ENCODE measurements around the gene RPL12.

RPL12 gene

DNA sequence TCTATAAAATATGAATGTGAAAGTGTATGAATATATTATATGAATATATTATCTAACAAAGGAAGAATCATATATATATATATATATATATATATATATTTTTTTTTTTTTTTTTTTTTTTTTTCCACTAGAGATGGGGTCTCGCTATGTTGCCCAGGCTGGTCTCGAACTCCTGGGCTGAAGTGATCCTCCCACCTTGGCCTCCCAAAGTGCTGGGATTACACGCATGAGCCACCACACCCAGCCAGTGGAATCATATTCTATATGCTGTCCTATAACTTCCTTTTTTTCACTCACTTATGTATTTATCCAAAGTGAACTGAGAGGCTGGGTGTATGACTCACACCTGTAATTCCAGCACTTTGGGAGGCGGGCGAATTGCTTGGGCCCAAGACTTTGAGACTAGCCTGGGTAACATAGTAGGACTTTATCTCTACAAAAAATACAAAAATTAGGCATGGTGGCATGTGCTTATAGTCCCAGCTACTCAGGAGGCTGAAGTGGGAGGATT is 15.3 kb upstream of the RPL12 start:
- DNase-seq: peak; percentile 40

DNA sequence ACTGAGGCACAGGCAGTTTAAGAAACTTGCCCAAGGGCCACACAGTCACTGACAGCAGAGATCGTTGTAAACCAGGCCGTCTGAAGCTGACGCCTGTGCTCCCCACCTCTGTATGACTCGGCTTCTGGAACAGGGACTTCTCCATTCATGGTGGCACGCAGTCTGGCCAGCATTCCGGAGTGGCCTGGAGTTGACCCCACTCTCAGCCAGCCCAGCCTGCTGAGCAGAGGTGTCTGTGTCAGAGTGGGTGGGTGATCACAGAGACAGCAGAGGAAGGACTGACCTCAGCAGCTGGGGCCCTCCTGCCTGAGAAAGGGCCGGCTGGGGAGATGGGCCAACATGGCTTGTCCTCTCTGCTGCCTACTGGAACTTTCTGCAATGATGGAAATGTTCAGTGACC is 12.7 kb upstream of the RPL12 start:
- DNase-seq: peak; percentile 54

DNA sequence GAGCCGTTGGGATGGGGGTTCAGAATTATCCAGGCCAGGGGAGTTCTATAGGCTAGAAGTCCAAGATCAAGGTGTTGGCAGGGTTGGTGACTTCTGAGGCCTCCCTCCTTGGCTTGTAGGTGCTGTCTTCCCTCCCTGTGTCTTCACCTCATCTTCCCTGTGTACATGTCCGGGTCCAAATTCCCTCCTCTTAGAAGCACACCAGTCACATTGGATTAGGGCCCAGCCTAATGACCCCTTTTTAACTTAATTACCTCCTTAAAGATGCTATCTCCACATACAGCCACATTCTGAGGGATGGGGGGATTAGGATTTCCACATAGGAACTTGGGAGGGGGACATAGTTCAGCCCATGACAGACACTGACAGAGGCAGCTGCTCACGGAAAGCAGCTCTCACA is 12.2 kb upstream of the RPL12 start:
- DNase-seq: no peak

DNA sequence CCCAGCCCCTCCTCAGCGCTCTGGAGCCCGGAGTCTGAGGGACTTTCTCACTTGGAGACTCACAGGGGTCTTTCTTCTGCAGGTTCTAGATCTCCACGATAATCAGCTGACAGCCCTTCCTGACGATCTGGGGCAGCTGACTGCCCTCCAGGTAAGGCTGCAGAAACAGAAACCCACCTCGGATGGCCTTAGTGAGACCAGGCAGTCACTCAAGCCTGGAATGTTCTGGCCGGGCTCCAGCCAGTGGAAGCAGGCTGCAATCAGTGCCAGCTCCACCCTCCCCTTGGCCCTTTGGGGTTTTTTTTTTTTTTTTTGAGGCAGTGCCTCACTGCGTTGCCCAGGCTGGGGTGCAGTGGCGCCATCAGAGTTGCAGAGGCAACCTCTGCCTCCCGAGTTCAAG is 7.7 kb upstream of the RPL12 start:
- no peak for DNase-seq

DNA sequence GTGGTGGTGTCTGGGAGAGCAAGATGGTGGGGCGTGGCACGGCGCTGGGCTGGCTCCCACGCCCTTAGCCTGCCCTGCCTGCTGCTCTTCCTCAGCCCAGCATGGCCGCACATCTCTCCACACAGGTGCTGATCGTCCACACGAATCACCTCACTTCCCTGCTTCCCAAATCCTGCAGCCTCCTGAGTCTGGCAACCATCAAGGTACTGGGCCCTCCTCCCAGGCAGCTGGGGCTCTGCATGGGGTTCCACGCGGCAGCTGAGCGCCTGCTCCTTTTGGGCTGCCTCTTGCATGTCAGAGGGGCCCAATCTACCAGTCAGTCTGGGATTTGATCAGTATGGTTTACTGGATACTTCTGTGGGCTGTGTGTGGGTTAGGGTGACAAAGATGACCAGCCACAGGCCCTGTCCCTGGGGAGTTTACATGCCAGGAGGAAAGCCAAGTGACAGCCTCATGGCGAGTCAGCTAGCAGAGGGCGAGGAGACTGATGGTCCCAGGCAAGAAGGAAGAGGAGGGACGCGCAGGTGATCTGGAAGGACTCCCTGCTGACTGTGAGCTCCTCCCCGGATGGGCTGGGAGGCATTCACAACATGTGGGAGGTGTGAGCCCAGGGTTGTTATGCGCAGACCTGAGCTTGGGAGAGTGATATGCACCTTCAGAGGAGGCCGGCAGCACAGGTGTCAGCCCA is 6.1 kb upstream of the RPL12 start:
- DNase-seq: no peak

DNA sequence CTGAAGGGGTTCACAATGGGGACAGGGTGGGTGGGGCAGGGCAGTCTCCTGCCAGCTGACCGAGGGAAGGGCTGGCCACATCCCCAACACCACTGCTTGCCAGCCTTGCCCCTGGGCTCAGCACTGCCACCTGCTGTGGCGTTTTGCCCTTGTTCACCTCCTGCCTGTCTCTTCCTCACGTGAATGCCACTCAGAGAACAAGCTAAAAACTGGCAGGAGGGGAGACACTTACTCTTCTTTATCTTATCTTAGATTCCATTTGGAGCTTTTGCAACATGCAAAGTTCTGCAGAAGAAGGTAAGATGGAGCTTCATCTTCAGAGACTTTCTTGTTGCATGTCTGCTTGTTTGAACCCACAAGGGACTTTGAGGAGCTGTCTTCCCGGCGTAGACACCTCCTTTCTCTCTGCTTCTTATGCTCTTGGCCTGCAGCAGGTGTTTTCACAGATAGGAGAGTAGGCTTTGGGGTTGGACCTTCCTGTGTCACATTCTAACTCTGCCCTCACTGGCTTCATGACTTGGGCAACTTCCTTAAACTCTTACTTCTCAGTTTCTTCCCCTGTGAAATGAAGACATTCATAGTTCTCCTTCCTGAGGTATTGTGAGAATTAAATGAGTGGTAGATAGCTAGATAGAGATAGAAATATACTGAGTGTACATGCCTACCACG is 4.3 kb upstream of the RPL12 start:
- peak; percentile 81 for DNase-seq

DNA sequence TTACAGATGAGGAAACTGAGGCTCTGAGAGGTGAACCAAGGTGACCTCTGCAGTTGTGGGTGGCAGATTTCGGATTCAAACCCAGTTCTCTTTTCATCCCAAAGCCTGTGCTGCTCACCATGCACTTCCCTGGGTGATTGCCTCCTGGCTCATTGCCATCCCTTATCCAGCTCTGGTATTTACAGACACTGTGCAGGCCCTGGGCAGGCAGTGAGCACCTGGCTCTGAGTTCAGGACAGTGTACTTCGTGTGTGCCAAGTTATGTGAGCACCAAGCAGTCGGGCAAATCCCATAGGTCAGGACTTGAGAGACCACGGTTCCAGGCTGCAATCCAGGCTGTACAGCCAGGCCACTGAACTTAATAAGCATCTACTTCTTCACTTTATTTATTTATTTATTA is 1.5 kb upstream of the RPL12 start:
- no peak for DNase-seq

DNA sequence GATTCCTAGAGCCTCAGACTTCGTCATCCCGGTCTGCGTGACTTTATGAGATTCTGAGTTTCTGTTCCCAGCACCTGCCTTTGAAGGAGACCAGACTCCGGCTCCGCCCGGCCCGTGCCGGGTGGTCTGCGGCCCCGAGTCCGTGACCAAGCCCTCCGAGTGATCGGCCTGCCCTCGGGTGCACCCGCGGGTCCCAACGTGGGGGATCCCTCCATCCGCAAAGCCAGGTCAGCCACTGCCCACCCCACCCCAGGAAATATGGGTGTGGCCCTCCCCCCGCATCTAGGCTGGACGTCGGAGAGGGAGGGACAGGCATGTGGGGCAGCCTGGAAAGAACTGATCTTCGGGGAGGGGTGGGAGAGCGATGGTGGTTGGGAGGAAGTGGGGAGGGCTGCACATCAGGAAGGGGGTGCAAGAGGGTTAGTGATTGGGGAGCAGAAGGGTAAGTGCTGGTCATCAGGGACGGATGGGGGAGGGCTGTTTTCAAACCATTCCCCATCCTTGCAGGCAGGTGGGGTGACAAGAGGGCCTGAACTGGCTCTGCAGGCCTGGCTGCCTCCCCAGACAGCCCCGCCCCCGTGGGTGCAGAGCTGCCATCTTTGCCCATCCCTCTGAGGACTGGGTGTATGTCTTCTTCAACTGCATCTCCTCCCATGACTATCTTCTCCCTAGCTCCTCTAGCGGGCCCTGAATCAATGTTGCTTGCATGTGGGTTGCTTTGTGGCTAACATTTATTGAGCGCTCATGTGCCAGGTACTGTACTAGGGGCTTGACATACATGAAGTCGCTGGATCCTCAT is 851 bp upstream of the RPL12 start:
- DNase-seq: peak; percentile 60

GRCh38 chr9:127451608-127451857 is 327 bp upstream of the RPL12 start:
- no peak for DNase-seq

GRCh38 chr9:127450243-127450760 is 904 bp downstream of the RPL12 start:
- DNase-seq: peak; percentile 27

DNA sequence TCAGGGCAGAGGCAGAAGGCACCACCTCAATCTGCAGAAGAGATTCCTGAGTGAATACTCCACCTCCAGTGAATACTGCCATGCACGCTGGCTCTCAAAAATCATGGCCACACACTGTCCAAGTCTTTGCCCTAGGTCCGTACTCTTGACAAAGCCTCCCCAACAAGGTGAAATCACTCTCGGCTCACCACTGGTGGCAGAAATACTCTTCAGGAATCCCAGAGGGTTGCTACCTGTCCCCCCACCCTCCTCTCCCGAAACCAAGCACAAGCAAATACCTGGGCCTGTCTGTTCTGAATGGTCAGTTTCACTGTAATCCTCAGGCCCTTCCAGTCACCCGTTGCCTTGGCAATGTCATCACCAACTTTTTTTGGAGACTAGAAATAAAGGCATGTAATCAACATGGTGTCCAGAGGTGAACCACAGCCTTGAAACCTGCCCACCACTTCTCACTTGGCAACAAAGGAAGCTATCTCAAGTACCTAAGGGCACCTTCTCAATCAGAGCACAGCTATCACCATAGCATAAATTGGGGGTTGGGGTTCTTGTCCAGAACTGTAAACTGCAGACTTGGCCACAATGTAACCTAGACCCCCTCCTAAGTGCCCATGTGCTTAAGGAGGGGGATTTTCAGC is 1.8 kb downstream of the RPL12 start:
- no peak for DNase-seq

GRCh38 chr9:127448112-127448805 is 2.9 kb downstream of the RPL12 start:
- DNase-seq: no peak

DNA sequence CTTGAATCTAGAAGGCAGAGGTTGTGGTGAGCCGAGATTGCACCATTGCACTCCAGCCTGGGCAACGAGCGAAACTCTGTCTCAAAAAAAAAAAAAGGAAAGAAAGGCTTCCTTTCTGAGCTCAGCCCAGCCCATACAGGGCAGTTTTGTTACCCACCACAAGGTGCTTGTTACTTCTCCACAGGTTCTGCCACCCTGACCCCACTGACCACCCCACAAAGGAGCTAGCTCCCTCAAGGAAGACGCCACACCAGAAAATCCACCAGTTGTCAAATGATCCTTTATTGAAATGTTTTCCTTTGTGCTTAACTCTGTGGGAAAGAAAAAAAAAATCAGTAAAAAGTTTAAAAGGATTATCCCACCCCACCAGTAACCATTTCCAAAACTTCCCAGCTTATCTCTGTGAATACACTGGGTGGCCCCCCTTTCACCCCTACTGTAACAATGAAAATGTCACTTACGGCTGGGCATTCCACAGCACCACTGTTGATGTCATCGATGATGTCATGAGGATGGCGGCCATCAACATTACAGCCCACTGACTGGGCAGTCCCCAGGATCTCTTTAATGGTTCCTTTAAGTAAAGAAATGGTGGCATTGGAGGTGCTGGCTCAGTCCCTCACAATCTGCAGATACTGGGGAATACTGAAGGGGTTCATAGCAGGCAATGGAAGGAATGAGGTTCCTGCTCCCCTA is 3.6 kb downstream of the RPL12 start:
- peak; percentile 27 for DNase-seq

DNA sequence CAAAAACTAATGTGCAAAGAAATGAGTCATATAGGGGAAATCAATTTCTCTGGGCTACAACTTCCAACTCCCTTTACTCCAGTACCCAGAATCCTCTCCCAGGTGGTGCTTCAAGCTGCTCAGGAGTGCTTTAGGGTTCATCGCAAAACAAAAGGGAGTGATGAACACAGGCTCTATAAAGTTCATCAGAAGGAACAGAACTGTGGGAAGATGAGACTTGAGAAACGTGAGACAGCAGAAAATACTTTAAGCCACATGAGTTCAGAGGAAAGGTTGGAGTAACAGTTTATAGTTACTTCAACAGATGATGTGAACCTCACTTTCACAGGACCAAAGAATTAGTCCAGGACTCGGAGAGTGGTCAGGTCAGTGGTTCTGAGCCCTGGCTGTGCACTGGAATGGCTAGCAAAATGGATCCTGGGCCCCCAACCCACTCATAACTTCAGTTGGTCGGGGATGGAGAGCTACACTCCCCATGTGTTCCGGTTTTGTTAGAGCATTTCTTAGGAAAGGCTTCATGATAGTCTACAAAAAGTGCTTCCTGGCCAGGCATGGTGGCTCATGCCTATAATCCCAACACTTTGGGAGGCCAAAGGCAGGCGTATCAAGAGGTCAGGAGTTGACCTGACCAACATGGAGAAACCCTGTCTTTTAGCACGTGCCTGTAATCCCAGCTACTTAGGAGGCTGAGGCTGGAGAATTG is 4.3 kb downstream of the RPL12 start:
- no peak for DNase-seq

DNA sequence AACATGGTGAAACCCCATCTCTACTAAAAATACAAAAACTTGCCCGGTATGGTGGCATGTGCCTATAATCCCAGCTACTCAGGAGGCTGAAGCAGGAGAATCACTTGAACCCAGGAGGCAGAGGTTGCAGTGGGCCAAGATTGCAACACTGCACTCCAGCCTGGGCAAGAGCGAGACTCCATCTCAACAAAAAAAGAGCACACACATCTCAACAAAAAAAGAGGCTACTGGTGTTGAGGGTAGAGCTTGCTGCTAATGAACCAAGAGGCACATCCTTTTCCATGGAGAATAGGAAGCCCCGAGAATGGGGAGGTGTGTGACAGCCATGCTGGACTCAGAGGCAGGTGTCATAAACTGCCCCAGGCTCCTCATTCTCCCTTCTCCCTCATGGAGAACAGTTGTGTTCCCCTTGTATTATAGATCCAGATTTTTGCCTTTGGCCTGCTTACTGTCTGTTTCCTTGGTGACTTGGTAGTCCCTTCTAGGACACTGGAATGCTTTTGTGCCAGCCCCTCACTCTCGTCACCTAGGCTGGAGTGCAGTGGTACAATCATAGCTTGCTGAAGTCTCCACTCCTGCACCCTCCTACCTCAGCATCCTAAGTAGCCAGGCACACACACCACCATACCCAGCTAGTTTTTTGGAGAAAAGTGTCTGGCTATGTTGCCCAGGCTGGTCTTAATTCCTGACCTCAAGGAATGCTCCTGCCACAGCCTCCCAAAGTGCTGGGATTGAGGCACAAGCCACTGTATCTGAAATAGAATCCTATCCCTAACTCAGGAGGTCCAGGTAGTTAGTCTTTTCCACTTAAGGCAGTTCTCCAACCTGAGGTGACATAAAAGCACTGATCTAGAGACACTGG is 5.1 kb downstream of the RPL12 start:
- no peak for DNase-seq

DNA sequence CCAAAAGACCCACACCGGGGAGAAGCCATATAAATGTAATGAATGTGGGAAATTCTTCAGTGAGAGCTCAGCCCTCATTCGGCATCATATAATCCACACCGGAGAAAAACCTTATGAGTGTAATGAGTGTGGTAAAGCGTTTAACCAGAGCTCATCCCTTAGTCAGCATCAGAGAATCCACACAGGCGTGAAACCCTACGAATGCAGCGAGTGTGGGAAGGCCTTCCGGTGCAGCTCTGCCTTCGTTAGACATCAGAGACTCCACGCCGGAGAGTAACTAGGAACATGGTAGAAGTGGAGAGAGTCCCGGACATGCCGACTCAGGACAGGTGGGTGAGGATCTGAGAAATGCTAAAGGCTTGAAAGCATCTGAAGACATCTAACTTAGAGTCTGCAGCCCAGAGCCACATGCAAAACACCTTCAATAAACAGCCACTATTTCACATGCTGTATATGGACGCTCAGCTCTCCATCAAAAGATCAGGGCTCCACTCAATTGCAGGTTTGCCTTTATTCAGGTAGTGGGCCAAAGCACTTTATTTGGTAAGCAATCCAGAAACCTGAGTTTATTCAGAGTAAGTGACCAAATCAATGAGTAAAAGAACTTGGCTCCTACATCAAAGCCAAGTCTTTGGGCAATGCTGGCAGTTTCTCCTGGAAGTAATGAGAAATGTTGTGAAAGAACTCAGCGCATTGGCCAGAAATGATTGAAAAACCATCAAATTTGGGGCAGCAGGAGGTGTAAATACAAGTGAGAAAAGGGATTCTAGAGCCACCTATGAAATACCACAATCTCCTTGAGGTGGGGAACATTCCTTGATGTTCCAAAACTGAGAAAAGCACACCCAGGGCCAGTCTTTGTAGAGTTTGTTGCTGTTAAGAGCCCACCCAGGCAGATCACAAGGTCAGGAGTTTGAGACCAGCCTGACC is 6.0 kb downstream of the RPL12 start:
- no peak for DNase-seq

GRCh38 chr9:127444283-127444920 is 6.8 kb downstream of the RPL12 start:
- no peak for DNase-seq

DNA sequence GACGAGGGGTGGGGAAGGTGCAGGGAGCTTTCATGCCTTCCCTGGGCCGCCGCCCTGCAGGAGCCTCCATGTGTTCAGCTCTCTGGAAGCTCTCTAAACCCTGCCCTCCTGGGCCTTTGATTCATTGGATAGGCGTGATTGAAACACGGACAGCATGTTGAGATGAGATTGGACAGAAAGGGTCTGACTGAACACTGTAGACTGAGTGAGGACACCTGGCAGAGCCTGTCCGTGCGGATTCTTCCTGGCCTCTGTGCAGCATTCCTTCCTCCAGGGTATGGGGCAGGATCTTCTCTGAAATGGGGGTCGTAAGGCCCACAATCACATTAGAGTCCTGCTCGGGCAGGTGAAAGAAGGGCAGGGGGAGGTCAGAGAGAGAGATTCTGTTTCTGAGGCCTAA is 12.8 kb downstream of the RPL12 start:
- DNase-seq: no peak

Measured in inflammatory macrophage treated with lipopolysaccharide for 4 hours (primary cell).